Liver (tissue), 9 donors: ENCODE data around the gene DZANK1. TPM values are rescaled to one million over a fixed set of nuclear protein-coding genes. Genes with fewer than 3 reads are reported as not detected.
A peak's percentile ranks its signal among the peaks of the same experiment; 100 is the strongest.

Source experiments
- DNase-seq: peaks from one replicate; pipeline ENCODE4 v3.0.0-alpha.2; 2017; ENCODE audit warnings: low spot score
- H3K27ac ChIP-seq, 2 donors: one replicate each; pipeline ENCODE4 v1.7.0; 2013; ENCODE audit warnings: inconsistent platforms in 2 of 2, low read length in 2 of 2, control low read depth in 1 of 2, low read depth in 1 of 2, mild to moderate bottlenecking in 1 of 2
- H3K27me3 ChIP-seq, 4 donors: one replicate each; pipeline versions ENCODE4 v1.6.1 to v1.7.0; 2013; ENCODE audit warnings: low read length in 3 of 4, inconsistent platforms in 1 of 4, mild to moderate bottlenecking in 1 of 4, moderate library complexity in 1 of 4; ENCODE audit not compliant: control insufficient read depth in 4 of 4, insufficient read depth in 4 of 4
- H3K36me3 ChIP-seq, 4 donors: one replicate each; pipeline versions ENCODE4 v1.6.1 to v1.7.0; 2013; ENCODE audit warnings: low read length in 3 of 4, mild to moderate bottlenecking in 3 of 4, low read depth in 1 of 4, moderate library complexity in 1 of 4; ENCODE audit not compliant: control insufficient read depth in 4 of 4, insufficient read depth in 3 of 4
- H3K4me1 ChIP-seq, 4 donors: one replicate each; pipeline versions ENCODE4 v1.6.1 to v1.7.0; 2013; ENCODE audit warnings: low read length in 3 of 4, mild to moderate bottlenecking in 3 of 4, moderate library complexity in 1 of 4; ENCODE audit not compliant: control insufficient read depth in 4 of 4, insufficient read depth in 4 of 4
- H3K4me3 ChIP-seq, 3 donors: one replicate each; pipeline versions ENCODE4 v1.6.1 to v1.7.0; 2013; ENCODE audit warnings: low read length in 3 of 3, control low read depth in 1 of 3, low read depth in 1 of 3, mild to moderate bottlenecking in 1 of 3
- H3K9ac ChIP-seq, 2 donors: one replicate each; pipeline ENCODE4 v1.7.0; 2013; ENCODE audit warnings: low read length in 2 of 2, mild to moderate bottlenecking in 2 of 2, moderate library complexity in 2 of 2, control low read depth in 1 of 2, low read depth in 1 of 2
- H3K9me3 ChIP-seq, 4 donors: one replicate each; pipeline versions ENCODE4 v1.6.1 to v1.7.0; 2013; ENCODE audit warnings: low read length in 3 of 4; ENCODE audit not compliant: control insufficient read depth in 4 of 4
- GABPA ChIP-seq, 2 donors: IDR thresholded peaks in 1 of 2; conservative IDR thresholded peaks in 1 of 2; 2 replicates each; pipeline ENCODE4 v1.6.1; 2016; ENCODE audit warnings: antibody characterized with exemption in 2 of 2, mild to moderate bottlenecking in 1 of 2, moderate library complexity in 1 of 2
- HNF4A ChIP-seq, 2 donors: conservative IDR thresholded peaks; 2 replicates each; pipeline ENCODE4 v1.6.1; 2016; ENCODE audit warnings: antibody characterized with exemption in 2 of 2, mild to moderate bottlenecking in 2 of 2
- HNF4G ChIP-seq: IDR thresholded peaks from 2 replicates; pipeline ENCODE4 v1.6.1; 2016; ENCODE audit warnings: antibody characterized with exemption
- MAX ChIP-seq: IDR thresholded peaks from 2 replicates; pipeline ENCODE4 v1.6.1; 2016; ENCODE audit warnings: antibody characterized with exemption
- RXRA ChIP-seq, 2 donors: IDR thresholded peaks; 2 replicates each; pipeline ENCODE4 v1.6.1; 2017 to 2018; ENCODE audit warnings: antibody characterized with exemption in 2 of 2, mild to moderate bottlenecking in 1 of 2
- SP1 ChIP-seq: IDR thresholded peaks from 2 replicates; pipeline ENCODE4 v1.6.1; 2018; ENCODE audit warnings: antibody characterized with exemption, mild to moderate bottlenecking
- YY1 ChIP-seq: IDR thresholded peaks from 2 replicates; pipeline ENCODE4 v1.6.1; 2016; ENCODE audit warnings: antibody characterized with exemption, mild to moderate bottlenecking
- WGBS: extraction: QIAGEN DNeasy Blood & Tissue Kit; methylation state at CpG from one replicate; pipeline ENCODE4 v1.1.7; 2013; 5-methylcytosine and 5-hydroxymethylcytosine counted together
- polyA plus RNA-seq, 2 donors: library from polyadenylated mRNA; stranded (reverse) in 1 of 2; unstranded in 1 of 2; fragments of 200-250 nt in 1 of 2; fragments of >200 nt in 1 of 2; fragmentation: Nextera tagmentation in 1 of 2; extraction: Ambion mirVana in 1 of 2; gene quantifications; one replicate each; pipeline versions ENCODE4 v1.2.1 to v1.2.3, GENCODE V29; 2013 to 2015
- total RNA-seq, 2 donors: library from RNA; depleted of rRNA; stranded (reverse); fragments of >200 nt; gene quantifications; one replicate each; pipeline ENCODE4 v1.2.3, GENCODE V29; 2014
- TF ChIP-seq, protein P1 (sequence below): IDR thresholded peaks from 2 replicates; pipeline ENCODE4 v1.6.1; 2016; ENCODE audit warnings: antibody characterized with exemption
- TF ChIP-seq, protein P2 (sequence below): fragments of 150-350 bp; IDR thresholded peaks from 2 replicates; pipeline ENCODE4 v1.5.1; 2017; ENCODE audit warnings: improper control_type of control experiment, low read depth, low read length; ENCODE audit not compliant: missing input control
- donor health status: healthy.
- donor health status: healthy.
- donor health status: healthy.
- donor health status: healthy.
- donor health status: healthy.

Gene DZANK1
- total and polyA plus RNA-seq, 4 donors: 0.19 to 0.84 (median 0.31) TPM

DNA sequence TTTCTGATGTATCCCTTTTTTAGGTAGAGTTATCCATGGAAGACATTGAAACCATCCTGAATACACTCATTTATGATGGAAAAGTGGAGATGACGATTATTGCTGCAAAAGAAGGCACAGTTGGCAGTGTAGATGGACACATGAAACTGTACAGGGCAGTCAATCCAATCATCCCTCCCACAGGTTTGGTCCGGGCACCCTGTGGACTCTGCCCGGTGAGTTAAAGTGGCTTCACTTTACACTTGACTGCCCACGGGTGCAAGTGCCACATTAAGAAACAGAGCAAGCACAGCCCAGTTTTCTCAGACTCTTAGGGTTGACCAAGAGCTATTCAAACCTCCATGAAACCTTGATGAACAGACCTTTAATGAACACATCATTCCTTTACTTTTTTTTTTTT, 14.8 kb upstream of the DZANK1 start:
- no peaks in the 10 kb centered on the region for H3K27me3 ChIP-seq
- H3K4me3 ChIP-seq: no peak overlapping the region
- H3K9me3 ChIP-seq: no peaks in the 10 kb centered on the region
- H3K27ac ChIP-seq: no peak overlapping the region
- peaks cover 0 to 14% (median 7%) of the 10 kb centered on the region in 4 donors for H3K4me1 ChIP-seq
- no peak overlapping the region for H3K9ac ChIP-seq
- no peak for DNase-seq
- H3K36me3 ChIP-seq: peaks cover 6 to 43% (median 26%) of the 10 kb centered on the region in 4 donors
- TF ChIP-seq, protein P1, sequence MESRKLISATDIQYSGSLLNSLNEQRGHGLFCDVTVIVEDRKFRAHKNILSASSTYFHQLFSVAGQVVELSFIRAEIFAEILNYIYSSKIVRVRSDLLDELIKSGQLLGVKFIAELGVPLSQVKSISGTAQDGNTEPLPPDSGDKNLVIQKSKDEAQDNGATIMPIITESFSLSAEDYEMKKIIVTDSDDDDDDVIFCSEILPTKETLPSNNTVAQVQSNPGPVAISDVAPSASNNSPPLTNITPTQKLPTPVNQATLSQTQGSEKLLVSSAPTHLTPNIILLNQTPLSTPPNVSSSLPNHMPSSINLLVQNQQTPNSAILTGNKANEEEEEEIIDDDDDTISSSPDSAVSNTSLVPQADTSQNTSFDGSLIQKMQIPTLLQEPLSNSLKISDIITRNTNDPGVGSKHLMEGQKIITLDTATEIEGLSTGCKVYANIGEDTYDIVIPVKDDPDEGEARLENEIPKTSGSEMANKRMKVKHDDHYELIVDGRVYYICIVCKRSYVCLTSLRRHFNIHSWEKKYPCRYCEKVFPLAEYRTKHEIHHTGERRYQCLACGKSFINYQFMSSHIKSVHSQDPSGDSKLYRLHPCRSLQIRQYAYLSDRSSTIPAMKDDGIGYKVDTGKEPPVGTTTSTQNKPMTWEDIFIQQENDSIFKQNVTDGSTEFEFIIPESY: no peak
- TF ChIP-seq HNF4A (conservative IDR thresholded peaks at IDR 0.05): peak in 1 of 2 donors; percentile 43
- 67% methylated on average over 4 of the region's 4 CpGs for WGBS

- Histone ChIP-seq H3K9ac (no peak overlapping the region), H3K4me1 (peaks cover 0 to 14% (median 8%) of the 10 kb centered on the region in 4 donors), H3K27ac (no peak overlapping the region), H3K27me3 (no peaks in the 10 kb centered on the region), H3K36me3 (peaks cover 4 to 40% (median 27%) of the 10 kb centered on the region in 4 donors), H3K9me3 (no peaks in the 10 kb centered on the region), H3K4me3 (no peak overlapping the region)
- WGBS: 91% methylated on average over 1 of the region's 1 CpG
- TF ChIP-seq, protein P1: no peak
- TF ChIP-seq, protein P2, sequence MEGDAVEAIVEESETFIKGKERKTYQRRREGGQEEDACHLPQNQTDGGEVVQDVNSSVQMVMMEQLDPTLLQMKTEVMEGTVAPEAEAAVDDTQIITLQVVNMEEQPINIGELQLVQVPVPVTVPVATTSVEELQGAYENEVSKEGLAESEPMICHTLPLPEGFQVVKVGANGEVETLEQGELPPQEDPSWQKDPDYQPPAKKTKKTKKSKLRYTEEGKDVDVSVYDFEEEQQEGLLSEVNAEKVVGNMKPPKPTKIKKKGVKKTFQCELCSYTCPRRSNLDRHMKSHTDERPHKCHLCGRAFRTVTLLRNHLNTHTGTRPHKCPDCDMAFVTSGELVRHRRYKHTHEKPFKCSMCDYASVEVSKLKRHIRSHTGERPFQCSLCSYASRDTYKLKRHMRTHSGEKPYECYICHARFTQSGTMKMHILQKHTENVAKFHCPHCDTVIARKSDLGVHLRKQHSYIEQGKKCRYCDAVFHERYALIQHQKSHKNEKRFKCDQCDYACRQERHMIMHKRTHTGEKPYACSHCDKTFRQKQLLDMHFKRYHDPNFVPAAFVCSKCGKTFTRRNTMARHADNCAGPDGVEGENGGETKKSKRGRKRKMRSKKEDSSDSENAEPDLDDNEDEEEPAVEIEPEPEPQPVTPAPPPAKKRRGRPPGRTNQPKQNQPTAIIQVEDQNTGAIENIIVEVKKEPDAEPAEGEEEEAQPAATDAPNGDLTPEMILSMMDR: no peak
- TF ChIP-seq HNF4G (no peak), GABPA (IDR thresholded peaks at IDR 0.05 in 1 of 2, conservative IDR thresholded peaks at IDR 0.05 in 1 of 2) (no peak), MAX (no peak), RXRA (IDR thresholded peaks at IDR 0.05) (no peak), YY1 (no peak)
- no peak for DNase-seq
Observed at GRCh38 chr20:18477821-18478220, 11.0 kb upstream of the DZANK1 start.

GRCh38 chr20:18477218-18477617, 10.4 kb upstream of the DZANK1 start:
- 43% methylated on average over 1 of the region's 1 CpG for WGBS
- TF ChIP-seq SP1: peak; percentile 19
- no peak for TF ChIP-seq MAX
- peak; percentile 47 to 58 for TF ChIP-seq HNF4A (conservative IDR thresholded peaks at IDR 0.05)
- Histone ChIP-seq H3K27me3 (no peaks in the 10 kb centered on the region), H3K9ac (no peak overlapping the region), H3K27ac (no peak overlapping the region), H3K4me1 (peaks cover 0 to 14% (median 8%) of the 10 kb centered on the region in 4 donors), H3K4me3 (no peak overlapping the region), H3K36me3 (peaks cover 4 to 34% (median 23%) of the 10 kb centered on the region in 4 donors), H3K9me3 (no peaks in the 10 kb centered on the region)
- no peak for DNase-seq
